Cortex of kidney (tissue), 1 donor: ENCODE results near the gene BMP7.

ENCODE experiments used
- DNase-seq: peaks from one replicate; lab custom pipeline; 2025; lab: John Stamatoyannopoulos, UW

The BMP7 gene

DNA sequence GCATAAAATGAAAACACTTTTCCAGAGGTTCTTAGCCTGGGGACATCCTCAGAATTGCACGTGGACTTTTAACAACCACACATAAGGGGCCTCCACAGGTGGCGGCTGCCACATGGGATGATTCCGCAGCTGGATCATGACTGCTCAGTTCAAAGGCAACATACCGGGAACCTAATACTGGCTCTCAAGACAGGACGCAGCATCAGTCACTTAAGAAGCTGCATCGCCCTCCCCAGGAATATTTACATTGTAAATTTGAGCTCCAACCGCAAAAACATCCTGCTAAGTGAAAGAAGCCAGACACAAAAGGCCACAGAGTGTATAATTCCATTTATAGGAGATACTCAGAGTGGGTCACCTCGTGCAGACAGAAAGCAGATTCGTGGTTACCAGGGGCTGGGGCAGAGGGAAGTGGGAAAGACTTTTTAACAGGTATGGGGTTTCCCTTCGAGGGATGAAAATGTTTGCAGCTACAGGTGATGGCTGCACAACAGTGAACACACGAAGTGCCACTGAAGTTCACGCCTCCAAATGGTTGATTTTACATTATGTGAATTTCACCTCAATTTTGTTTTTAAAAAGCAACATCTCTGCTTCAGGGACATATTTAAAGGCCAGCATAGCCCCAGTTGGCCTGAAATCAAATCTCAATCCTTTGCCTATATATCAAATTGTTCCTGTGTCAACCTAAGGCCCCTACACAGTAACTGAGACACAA lies 141.5 kb downstream of the BMP7 start:
- no peak for DNase-seq

DNA sequence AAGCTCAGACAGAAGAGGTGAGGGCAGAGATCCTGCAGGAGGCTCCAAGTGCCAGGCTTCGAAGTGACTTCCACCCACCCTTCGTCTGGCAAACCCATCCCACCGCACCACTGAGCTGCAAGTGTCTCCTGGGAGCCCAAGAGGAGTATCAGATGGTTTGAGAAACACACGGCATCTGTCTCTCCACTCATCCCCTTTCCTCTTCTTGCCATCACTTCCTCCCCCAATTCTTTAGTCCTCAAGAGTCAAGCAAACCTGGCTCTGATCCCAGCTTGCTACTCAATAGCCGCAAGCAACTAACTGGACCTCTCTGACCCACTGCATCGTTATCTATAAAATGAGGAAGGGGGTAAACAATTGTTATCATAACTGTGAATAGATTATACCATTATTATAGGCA lies 142.1 kb downstream of the BMP7 start:
- no peak for DNase-seq

DNA sequence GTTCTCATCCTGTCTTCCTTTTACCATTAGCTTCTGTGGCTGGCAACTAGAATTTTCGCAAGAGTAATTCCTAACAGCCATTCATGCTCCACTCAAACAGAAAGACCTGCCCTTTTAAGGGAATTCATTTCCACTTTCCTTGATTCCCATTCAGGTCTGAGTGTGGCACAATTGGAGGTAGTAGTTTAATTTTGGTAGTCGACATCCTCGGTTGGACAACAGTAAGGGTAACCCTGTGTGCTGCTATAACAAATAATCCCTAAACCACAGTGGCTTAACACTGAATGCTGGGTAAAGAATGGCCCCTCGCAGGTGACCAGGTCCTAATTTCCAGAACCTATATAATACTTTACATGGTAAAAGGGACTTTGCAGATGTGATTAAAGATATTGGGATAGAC lies 142.9 kb downstream of the BMP7 start:
- no peak for DNase-seq

DNA sequence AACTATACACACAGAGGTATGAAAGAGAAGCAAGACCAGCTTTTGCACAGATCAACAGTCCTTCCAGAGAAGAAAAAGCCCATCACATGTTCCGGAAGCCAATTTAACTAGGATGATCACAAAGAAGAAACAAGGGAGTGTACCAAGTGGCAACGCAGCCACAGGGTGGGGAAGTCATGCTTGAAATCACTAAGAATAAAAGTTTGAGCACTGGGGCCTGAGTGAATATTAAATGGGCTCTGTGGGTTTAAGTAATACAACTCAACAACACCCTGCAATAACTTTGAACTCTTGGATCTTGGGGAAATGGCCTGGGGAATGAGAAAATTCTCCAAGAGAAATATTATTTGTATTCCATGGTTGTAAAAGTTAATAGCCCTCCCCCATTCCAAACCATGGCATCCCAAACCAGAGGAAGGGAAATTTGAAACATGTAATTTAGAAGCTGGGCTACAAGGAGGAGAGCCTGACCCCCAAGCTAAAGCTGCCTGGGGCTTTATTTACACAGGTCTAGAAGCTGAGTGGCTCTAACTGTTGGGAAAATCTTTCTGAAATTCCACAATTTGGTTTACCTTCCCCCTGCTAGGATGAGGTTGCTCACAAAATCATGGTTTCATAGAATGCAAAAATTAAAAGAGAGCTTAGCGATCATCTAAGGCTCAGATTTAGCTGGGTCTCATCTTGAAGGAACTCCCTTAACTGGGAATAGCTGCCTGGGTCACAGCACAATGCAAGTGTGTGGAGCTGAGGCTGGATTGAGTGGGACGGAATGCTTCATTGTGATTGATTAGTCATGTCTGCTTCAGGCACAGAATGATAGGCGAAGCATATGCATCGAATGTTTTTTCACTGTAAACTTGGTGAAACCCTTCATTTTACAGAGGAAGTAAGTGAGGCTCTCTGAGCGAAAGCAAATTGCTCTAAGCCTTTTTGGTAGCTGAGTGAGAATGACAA lies 143.6 kb downstream of the BMP7 start:
- DNase-seq: no peak

DNA sequence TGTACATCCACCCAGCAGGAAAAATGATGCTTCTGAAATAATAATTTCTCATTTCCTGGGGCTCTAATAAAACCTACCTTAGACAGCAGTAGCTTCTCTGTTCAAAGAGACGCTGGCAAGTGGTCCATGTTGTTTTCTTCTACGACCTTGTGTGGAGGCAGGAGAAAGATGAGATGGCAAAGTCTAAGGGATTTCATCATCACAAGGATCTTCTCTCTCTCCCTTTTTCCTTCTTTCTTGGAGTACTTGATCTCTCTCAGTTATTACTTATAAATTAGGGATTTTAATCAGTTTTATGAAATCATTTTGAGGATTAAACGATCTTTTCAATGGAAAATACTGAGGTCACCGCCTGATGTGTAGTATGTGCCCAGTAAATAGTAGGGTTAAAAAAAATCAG lies 147.5 kb downstream of the BMP7 start:
- no peak for DNase-seq
